Stimulated activated CD8-positive, alpha-beta memory T cell treated with anti-CD3 and anti-CD28 coated beads, Interleukin-15, amount 100 ng/mL, for 24 hours (primary cell): ENCODE data around the gene JAZF1.
"Not testable (repeated sequence)": the region's sequence is repeated elsewhere in the genome, so short reads cannot be mapped to it uniquely, and the experiment has no call there.

Experiments used
- DNase-seq: peaks from one replicate; pipeline ENCODE4 v3.0.0-alpha.2; 2020; ENCODE audit warnings: low read depth

JAZF1 gene

DNA sequence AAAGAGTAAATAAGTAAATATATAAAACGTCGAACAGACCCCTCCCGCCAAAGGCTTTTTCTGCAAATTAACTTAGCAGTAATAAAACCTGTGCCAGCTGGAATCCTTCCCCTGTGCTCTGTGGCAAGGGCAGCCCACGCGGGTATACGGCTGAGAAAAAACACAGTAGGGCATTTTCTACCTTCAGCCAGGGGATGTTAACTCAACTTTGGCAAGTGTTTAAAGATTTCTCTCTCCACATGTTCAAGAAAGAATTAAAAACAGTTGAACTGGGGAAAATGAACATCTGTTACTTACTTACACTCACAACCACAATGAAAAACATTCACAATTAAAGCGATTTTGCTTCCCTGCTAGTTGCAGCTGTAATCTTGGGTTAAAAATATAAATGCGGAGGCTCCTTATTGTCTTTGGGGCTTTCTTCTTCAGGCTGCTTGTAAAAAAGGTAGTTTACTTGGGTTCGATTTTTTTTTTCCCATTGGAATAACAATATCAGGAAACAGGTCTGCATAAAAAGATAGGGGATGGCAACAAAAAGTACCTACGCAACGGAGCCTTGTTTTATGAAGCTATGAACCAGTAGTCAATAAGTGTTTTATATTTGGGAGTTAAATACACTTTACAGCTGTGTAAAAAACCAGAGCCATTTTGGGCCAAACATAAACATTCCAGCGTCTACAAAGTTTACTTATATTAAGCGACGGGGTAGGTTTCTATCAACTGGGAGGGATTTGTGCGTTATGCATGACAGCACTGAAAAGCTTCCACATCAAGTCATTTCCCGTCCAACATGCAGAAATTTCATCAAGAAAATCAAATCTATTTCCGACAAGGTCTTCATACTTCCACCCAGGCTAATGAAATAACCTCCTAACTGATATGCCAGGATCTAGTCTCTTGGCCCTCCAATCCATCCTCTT, 308.0 kb downstream of the JAZF1 start:
- DNase-seq: no peak

GRCh38 chr7:27871866-27872265, 308.7 kb downstream of the JAZF1 start:
- no peak for DNase-seq

DNA sequence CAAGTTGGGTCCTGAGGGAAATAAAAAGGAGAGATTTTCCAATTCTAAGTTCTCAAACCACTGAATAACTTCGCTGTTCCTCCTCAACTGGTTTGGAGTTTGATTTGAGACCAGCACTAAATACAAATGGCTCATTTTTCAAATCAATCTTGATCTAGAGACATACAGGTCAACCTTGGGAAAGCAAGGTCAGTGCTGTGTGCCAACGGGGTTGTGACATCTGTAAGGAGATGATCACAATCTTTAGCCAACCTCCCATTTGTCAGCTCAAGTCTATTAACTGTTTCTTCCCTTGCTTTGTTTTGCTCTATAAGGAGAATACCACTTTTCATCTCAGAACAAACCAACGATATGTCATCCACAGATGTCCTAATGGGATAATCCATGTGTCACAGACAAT, 309.5 kb downstream of the JAZF1 start:
- no peak for DNase-seq

- no peak for DNase-seq
Measured at GRCh38 chr7:27870595-27870994, 310.0 kb downstream of the JAZF1 start.

DNA sequence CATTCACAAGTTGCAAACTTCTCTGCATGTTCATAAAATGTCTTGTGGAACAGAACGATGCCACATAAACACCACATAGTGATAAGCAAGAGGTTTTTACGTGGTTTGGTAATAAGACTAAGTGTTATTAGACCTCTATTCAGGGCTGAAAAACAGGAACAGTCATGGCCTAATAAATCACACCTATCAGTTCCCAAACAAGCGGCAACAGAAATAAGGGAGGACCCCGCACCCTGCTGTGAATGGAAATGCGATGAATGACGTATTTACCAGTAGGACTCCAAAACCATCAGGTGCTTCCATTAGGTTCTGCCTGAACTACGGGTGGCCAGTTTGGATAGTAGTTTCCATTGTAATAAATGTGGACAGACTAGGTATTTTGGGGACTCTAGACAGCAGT, 311.5 kb downstream of the JAZF1 start:
- no peak for DNase-seq

DNA sequence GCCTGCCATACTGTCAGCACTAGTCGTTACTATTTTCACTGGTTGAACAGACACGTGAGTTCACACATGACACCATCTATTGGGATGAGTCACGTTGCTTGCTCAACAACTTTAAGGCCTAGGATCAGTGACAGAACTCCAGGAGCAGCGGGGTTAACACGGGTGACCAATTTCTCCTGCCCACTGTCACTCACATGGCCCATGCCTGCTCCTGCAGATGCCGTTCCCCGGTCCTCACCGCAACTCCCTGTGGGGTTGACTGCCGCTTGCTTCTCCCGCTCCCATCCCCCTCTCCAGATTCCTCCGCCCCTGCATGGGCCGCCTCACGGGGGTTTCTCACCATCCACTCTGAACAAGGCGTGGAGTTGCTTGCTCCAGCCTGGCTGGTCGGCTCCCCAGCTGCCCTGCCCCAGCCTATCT, 312.5 kb downstream of the JAZF1 start:
- no peak for DNase-seq

- no peak for DNase-seq
Measured at GRCh38 chr7:27866828-27867672, 313.5 kb downstream of the JAZF1 start.

DNA sequence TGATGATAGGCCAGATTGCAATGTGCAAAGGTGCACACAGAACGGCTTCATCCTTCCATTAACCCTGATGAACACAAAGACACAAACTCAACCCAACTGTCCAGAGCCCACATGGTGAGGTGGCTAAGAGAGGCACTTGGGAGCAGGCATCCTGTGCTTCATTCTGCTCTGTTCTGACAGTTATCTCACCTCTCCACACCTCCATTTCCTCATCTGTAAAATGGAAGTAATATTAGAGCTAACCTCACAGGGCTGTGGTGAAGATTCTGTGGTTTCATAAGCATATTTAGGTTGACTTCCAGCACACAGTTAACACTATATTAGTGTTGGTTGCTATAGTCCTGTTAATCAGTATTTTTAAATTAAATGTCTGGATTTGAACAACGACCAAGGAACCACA, 314.3 kb downstream of the JAZF1 start:
- no peak for DNase-seq

GRCh38 chr7:27863880-27864279, 316.7 kb downstream of the JAZF1 start:
- DNase-seq: no peak

- no peak for DNase-seq
Measured at GRCh38 chr7:27861747-27862146, 318.8 kb downstream of the JAZF1 start.

GRCh38 chr7:27860800-27861199, 319.8 kb downstream of the JAZF1 start:
- DNase-seq: no peak

DNA sequence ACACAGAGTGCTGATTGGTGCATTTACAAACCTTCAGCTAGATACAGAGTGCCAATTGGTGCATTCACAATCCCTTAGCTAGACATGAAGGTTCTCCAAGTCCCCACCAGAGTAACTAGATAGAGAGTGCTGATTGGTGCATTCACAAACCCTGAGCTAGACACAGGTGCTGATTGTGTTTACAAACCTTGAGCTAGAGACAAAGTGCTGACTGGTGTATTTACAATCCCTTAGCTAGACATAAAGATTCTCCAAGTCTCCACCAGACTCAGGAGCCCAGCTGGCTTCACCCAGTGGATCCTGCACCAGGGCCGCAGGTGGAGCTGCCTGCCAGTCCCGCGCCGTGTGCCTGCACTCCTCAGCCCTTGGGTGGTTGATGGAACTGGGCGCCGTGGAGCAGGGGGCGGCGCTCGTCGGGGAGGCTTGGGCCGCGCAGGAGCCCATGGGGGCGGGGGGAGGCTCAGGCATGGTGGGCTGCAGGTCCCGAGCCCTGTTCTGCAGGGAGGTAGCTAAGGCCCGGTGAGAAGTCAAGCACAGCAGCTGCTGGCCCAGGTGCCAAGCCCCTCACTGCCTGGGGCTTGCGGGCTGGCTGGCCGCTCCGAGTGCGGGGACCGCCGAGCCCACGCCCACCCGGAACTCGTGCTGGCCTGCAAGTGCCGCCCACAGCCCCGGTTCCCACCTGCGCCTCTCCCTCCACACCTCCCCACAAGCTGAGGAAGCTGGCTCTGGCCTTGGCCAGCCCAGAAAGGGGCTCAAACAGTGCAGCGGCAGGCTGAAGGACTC, 323.7 kb downstream of the JAZF1 start:
- not testable (repeated sequence) for DNase-seq

GRCh38 chr7:27850531-27850930, 330.1 kb downstream of the JAZF1 start:
- no peak for DNase-seq

- no peak for DNase-seq
Measured at GRCh38 chr7:27846388-27846787, 334.2 kb downstream of the JAZF1 start.

DNA sequence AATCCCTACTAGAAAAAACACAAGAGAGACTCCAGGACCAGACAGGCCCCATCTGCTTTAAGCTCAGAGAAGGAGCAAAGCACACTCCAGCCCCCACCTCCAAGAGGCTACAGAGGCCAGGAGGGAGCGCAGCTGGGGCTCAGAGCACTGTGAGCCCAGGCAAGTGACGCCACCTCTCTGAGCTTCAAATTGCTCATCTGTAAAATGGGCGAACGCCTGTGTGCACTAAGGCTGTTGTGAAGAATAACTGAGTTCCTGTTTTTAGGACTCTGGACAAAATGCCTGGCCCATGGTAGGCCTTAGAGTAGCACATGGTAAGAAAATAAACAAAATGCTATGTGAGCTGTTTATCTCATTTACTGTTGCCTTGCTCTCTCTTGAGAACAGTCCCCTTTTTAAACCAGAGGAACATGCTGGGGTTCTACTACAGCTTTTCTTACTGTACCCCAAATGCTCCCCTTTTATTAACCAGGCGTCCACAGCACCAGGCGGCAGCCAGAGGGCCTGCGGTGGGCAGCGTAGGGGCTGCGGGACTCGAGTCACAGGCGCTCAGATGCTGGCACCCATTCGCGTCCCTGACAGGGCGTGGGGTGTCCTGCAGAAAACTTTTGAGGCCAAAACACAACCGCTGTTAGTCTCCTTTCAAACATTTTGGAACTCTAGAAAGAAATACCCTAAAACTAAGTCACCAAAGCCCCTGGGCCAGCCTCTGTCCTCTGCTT, 336.9 kb downstream of the JAZF1 start:
- DNase-seq: no peak

GRCh38 chr7:27842851-27843250, 337.7 kb downstream of the JAZF1 start:
- no peak for DNase-seq

- DNase-seq: no peak
Measured at GRCh38 chr7:27842094-27842692, 338.4 kb downstream of the JAZF1 start.

DNA sequence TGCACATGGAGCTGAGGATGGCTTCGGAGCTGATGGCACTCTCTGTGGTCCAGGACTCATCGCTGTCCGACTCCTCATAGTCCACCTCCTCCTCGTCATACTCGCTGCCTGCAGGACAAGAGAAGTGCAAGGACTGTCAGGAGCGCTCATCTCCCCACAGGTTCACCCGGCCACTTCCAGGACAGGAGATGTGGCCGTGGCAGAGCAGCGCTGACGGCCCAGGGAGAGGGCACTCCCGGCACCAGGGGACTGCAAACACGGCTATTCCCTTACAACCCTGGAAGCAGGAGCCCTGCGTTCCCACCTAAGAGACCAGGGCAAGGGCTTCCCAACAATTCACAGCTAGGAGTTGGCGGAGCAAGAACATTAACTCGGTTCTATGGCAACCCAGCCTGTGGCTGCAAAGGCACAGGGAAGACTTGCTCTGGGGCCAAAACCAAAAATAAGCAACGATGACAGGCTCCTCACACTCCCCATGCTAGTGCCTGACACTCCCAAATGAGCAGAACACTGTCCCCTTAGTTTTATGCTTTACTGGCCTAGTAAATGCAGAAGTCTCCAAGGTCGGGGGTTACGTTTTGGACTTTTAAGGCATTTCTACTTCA, 339.7 kb downstream of the JAZF1 start:
- no peak for DNase-seq

DNA sequence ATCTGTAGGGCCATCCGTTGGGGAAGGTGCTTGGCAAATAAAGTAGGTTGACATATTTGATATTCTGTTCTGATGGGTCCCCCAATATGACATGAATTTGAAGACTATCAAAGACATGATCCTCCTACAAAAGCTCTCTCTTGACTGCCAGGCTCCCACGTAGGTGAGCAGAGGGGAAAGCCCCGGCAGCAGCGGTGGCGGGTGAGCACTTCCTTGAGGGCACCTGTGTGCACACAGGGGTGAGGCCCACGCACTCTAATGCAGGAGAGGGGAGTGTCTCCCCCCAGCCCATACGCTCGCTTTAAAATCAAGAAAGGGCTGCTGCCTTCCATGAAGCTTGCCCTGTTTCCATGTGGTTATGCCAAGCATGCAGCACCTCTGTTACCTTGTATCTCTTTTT, 340.3 kb downstream of the JAZF1 start:
- no peak for DNase-seq

DNA sequence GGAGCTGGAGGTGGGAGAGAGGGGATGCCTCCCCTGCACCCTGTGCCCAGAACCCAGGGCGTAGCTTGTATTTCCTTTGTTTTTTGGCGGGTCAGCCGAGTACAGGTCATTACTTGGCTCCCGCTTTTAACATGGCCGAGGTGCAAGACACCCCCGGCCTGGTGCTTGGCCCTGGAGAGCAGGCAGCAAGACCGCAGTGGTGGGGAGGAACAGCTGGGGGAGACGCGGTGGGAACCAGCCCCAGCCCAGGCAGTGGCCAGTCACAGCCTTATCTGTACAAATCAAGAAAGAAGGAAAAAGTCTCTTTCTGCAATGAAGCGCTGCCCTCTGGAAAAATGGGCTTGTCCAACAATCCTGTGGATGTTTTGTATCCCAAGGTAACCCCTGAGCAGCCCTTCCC, 341.5 kb downstream of the JAZF1 start:
- no peak for DNase-seq

GRCh38 chr7:27836536-27836935, 344.1 kb downstream of the JAZF1 start:
- no peak for DNase-seq
